ENCODE data around the gene PAPPA. TPM values are rescaled to one million over a fixed set of nuclear protein-coding genes. Genes with fewer than 3 reads are reported as not detected.

PAPPA gene
- total RNA-seq, 1 experiment from 2014 or later = 0.21 TPM

GRCh38 chr9:116372081-116372673 is 218.6 kb downstream of the PAPPA start:
- Histone ChIP-seq H3K4me3 (ENCODE audit: insufficient read depth, low read depth, low read length) (no peak overlapping the region), H3K36me3 (replicated peaks; ENCODE audit: control insufficient read depth, insufficient read depth, low read length) (no peaks in the 10 kb centered on the region), H3K27me3 (ENCODE audit: control insufficient read depth, insufficient read depth, low read length) (no peaks in the 10 kb centered on the region)
- no peak for DNase-seq

- DNase-seq = no peak
- H3K27me3 ChIP-seq (ENCODE audit: control insufficient read depth, insufficient read depth, low read length) = no peaks in the 10 kb centered on the region
- no peaks in the 10 kb centered on the region for H3K36me3 ChIP-seq (replicated peaks; ENCODE audit: control insufficient read depth, insufficient read depth, low read length)
- no peak overlapping the region for H3K4me3 ChIP-seq (ENCODE audit: insufficient read depth, low read depth, low read length)
These were observed 219.2 kb downstream of the PAPPA start for GRCh38 chr9:116372786-116373185.

GRCh38 chr9:116377179-116377798 is 223.7 kb downstream of the PAPPA start:
- no peaks in the 10 kb centered on the region for H3K36me3 ChIP-seq (replicated peaks; ENCODE audit: control insufficient read depth, insufficient read depth, low read length)
- no peak for DNase-seq
- H3K4me3 ChIP-seq (ENCODE audit: insufficient read depth, low read depth, low read length) = no peak overlapping the region
- H3K27me3 ChIP-seq (ENCODE audit: control insufficient read depth, insufficient read depth, low read length) = no peaks in the 10 kb centered on the region

- Histone ChIP-seq H3K27me3 (ENCODE audit: control insufficient read depth, insufficient read depth, low read length) (no peaks in the 10 kb centered on the region), H3K36me3 (replicated peaks; ENCODE audit: control insufficient read depth, insufficient read depth, low read length) (no peaks in the 10 kb centered on the region), H3K4me3 (ENCODE audit: insufficient read depth, low read depth, low read length) (no peak overlapping the region)
- no peak for DNase-seq
These were observed 225.3 kb downstream of the PAPPA start for GRCh38 chr9:116378873-116379272.

GRCh38 chr9:116379821-116380220 is 226.2 kb downstream of the PAPPA start:
- Histone ChIP-seq H3K4me3 (ENCODE audit: insufficient read depth, low read depth, low read length) (no peak overlapping the region), H3K27me3 (ENCODE audit: control insufficient read depth, insufficient read depth, low read length) (no peaks in the 10 kb centered on the region), H3K36me3 (replicated peaks; ENCODE audit: control insufficient read depth, insufficient read depth, low read length) (no peaks in the 10 kb centered on the region)
- no peak for DNase-seq

- Histone ChIP-seq H3K4me3 (ENCODE audit: insufficient read depth, low read depth, low read length) (no peak overlapping the region), H3K27me3 (ENCODE audit: control insufficient read depth, insufficient read depth, low read length) (no peaks in the 10 kb centered on the region), H3K36me3 (replicated peaks; ENCODE audit: control insufficient read depth, insufficient read depth, low read length) (no peaks in the 10 kb centered on the region)
- no peak for DNase-seq
These were observed 227.0 kb downstream of the PAPPA start for GRCh38 chr9:116380496-116380995.

GRCh38 chr9:116381350-116381749 is 227.8 kb downstream of the PAPPA start:
- H3K36me3 ChIP-seq (replicated peaks; ENCODE audit: control insufficient read depth, insufficient read depth, low read length) = no peaks in the 10 kb centered on the region
- no peak overlapping the region for H3K4me3 ChIP-seq (ENCODE audit: insufficient read depth, low read depth, low read length)
- H3K27me3 ChIP-seq (ENCODE audit: control insufficient read depth, insufficient read depth, low read length) = no peaks in the 10 kb centered on the region
- DNase-seq = no peak

GRCh38 chr9:116382053-116382452 is 228.5 kb downstream of the PAPPA start:
- Histone ChIP-seq H3K27me3 (ENCODE audit: control insufficient read depth, insufficient read depth, low read length) (no peaks in the 10 kb centered on the region), H3K4me3 (ENCODE audit: insufficient read depth, low read depth, low read length) (no peak overlapping the region), H3K36me3 (replicated peaks; ENCODE audit: control insufficient read depth, insufficient read depth, low read length) (no peaks in the 10 kb centered on the region)
- DNase-seq = no peak

- Histone ChIP-seq H3K36me3 (replicated peaks; ENCODE audit: control insufficient read depth, insufficient read depth, low read length) (no peaks in the 10 kb centered on the region), H3K4me3 (ENCODE audit: insufficient read depth, low read depth, low read length) (no peak overlapping the region), H3K27me3 (ENCODE audit: control insufficient read depth, insufficient read depth, low read length) (no peaks in the 10 kb centered on the region)
- DNase-seq = no peak
These were observed 229.5 kb downstream of the PAPPA start for GRCh38 chr9:116383133-116383532.

- Histone ChIP-seq H3K36me3 (replicated peaks; ENCODE audit: control insufficient read depth, insufficient read depth, low read length) (no peaks in the 10 kb centered on the region), H3K27me3 (ENCODE audit: control insufficient read depth, insufficient read depth, low read length) (no peaks in the 10 kb centered on the region), H3K4me3 (ENCODE audit: insufficient read depth, low read depth, low read length) (no peak overlapping the region)
- no peak for DNase-seq
These were observed 230.3 kb downstream of the PAPPA start for GRCh38 chr9:116383936-116384335.

- DNase-seq = no peak
- no peaks in the 10 kb centered on the region for H3K27me3 ChIP-seq (ENCODE audit: control insufficient read depth, insufficient read depth, low read length)
- H3K4me3 ChIP-seq (ENCODE audit: insufficient read depth, low read depth, low read length) = no peak overlapping the region
- H3K36me3 ChIP-seq (replicated peaks; ENCODE audit: control insufficient read depth, insufficient read depth, low read length) = no peaks in the 10 kb centered on the region
These were observed 234.5 kb downstream of the PAPPA start for GRCh38 chr9:116387934-116388698.

- Histone ChIP-seq H3K36me3 (replicated peaks; ENCODE audit: control insufficient read depth, insufficient read depth, low read length) (no peaks in the 10 kb centered on the region), H3K27me3 (ENCODE audit: control insufficient read depth, insufficient read depth, low read length) (no peaks in the 10 kb centered on the region), H3K4me3 (ENCODE audit: insufficient read depth, low read depth, low read length) (no peak overlapping the region)
- DNase-seq = no peak
These were observed 236.1 kb downstream of the PAPPA start for GRCh38 chr9:116389541-116390302.

GRCh38 chr9:116390303-116391228 is 237.0 kb downstream of the PAPPA start:
- Histone ChIP-seq H3K27me3 (ENCODE audit: control insufficient read depth, insufficient read depth, low read length) (no peaks in the 10 kb centered on the region), H3K4me3 (ENCODE audit: insufficient read depth, low read depth, low read length) (no peak overlapping the region), H3K36me3 (replicated peaks; ENCODE audit: control insufficient read depth, insufficient read depth, low read length) (no peaks in the 10 kb centered on the region)
- DNase-seq = no peak
